Esophagus muscularis mucosa (tissue), 4 donors: Measurements from ENCODE around the gene ANOS1.

ENCODE experiments used
- CTCF ChIP-seq, 3 experiments: fragments of 200-600 bp in 2 of 3; fragments of 450-650 bp in 1 of 3; sonication (generic) in 2 of 3; IDR thresholded peaks; one replicate each; pipeline ENCODE4 v1.5.1; 2017 to 2019; ENCODE audit warnings: antibody characterized with exemption in 3 of 3, mild to moderate bottlenecking in 2 of 3, moderate library complexity in 1 of 3
- EP300 ChIP-seq: sonication (generic); formaldehyde crosslinking; IDR thresholded peaks from one replicate; pipeline ENCODE4 v1.6.1; 2017; ENCODE audit warnings: antibody characterized with exemption
- POLR2A ChIP-seq: fragments of 450-650 bp; IDR thresholded peaks from one replicate; pipeline ENCODE4 v1.6.1; 2017; ENCODE audit warnings: antibody characterized with exemption, moderate library complexity, mild to moderate bottlenecking, low read depth
- POLR2AphosphoS5 ChIP-seq, 2 donors: sonication (generic); formaldehyde crosslinking; IDR thresholded peaks; one replicate each; pipeline ENCODE4 v1.6.1; 2017; ENCODE audit warnings: antibody characterized with exemption in 2 of 2

- TF ChIP-seq CTCF (IDR thresholded peaks at IDR 0.05) (no peak), POLR2A (no peak), POLR2AphosphoS5 (IDR thresholded peaks at IDR 0.05) (no peak), EP300 (no peak)
Measured at GRCh38 chrX:8729811-8730210, 2.1 kb downstream of the ANOS1 start.
